CD14-positive monocyte (primary cell): ENCODE results near the gene MAMSTR. TPM values are rescaled to one million over a fixed set of nuclear protein-coding genes. Genes with fewer than 3 reads are reported as not detected.

ENCODE experiments used
- DNase-seq, 3 donors: peaks; one replicate each; pipeline ENCODE4 v3.0.0-alpha.2; 2011 to 2022
- H2AFZ ChIP-seq: 2 replicates; pipeline ENCODE4 v1.6.0; 2012; ENCODE audit warnings: mild to moderate bottlenecking, low read depth, low read length, inconsistent platforms; ENCODE audit not compliant: insufficient read depth, poor library complexity, severe bottlenecking
- H3K27ac ChIP-seq, 2 donors: 1 replicate in 1 of 2; 2 replicates in 1 of 2; pipeline ENCODE4 v1.5.1; 2012 to 2013; ENCODE audit warnings: low read length in 2 of 2, control low read depth in 1 of 2, inconsistent platforms in 1 of 2, low read depth in 1 of 2, mild to moderate bottlenecking in 1 of 2
- H3K27me3 ChIP-seq, 2 donors: one replicate each; pipeline versions ENCODE4 v1.6.0 to v1.6.1; 2011 to 2013; ENCODE audit warnings: low read length in 2 of 2; ENCODE audit not compliant: control insufficient read depth in 2 of 2, insufficient read depth in 2 of 2
- H3K36me3 ChIP-seq, 2 donors: replicated peaks in 1 of 2; 1 replicate in 1 of 2; 2 replicates in 1 of 2; pipeline versions ENCODE4 v1.5.1 to v1.6.1; 2012 to 2013; ENCODE audit warnings: low read length in 2 of 2, control low read depth in 1 of 2, inconsistent platforms in 1 of 2, mild to moderate bottlenecking in 1 of 2; ENCODE audit not compliant: insufficient read depth in 2 of 2, control insufficient read depth in 1 of 2
- H3K4me1 ChIP-seq, 2 donors: 1 replicate in 1 of 2; 2 replicates in 1 of 2; pipeline versions ENCODE4 v1.5.1 to v1.6.1; 2012 to 2013; ENCODE audit warnings: low read length in 2 of 2, control low read depth in 1 of 2, inconsistent platforms in 1 of 2, mild to moderate bottlenecking in 1 of 2, moderate library complexity in 1 of 2; ENCODE audit not compliant: insufficient read depth in 2 of 2, control insufficient read depth in 1 of 2
- H3K4me2 ChIP-seq: replicated peaks from 2 replicates; pipeline ENCODE3; 2012; ENCODE audit warnings: low read length, moderate library complexity, mild to moderate bottlenecking; ENCODE audit not compliant: poor library complexity, severe bottlenecking; ENCODE audit errors: extremely low read depth
- H3K4me3 ChIP-seq, 3 experiments: fragments of 200-600 bp in 1 of 3; sonication (generic) in 1 of 3; replicated peaks in 1 of 3; 1 replicate in 2 of 3; 2 replicates in 1 of 3; pipeline ENCODE4 v1.5.1; 2011 to 2013; ENCODE audit warnings: low read length in 3 of 3, mild to moderate bottlenecking in 3 of 3, control low read depth in 2 of 3, low read depth in 2 of 3, inconsistent platforms in 1 of 3, moderate library complexity in 1 of 3
- H3K79me2 ChIP-seq: 2 replicates; pipeline ENCODE4 v1.6.0; 2012; ENCODE audit warnings: mild to moderate bottlenecking, control low read depth, inconsistent platforms, low read length, moderate library complexity; ENCODE audit not compliant: insufficient read depth
- H3K9ac ChIP-seq: 2 replicates; pipeline ENCODE4 v1.6.0; 2017; ENCODE audit warnings: low read length, mild to moderate bottlenecking; ENCODE audit not compliant: insufficient read depth, poor library complexity, severe bottlenecking
- H3K9me3 ChIP-seq, 2 donors: replicated peaks in 1 of 2; 1 replicate in 1 of 2; 2 replicates in 1 of 2; pipeline versions ENCODE4 v1.5.1 to v1.6.1; 2012 to 2013; ENCODE audit warnings: low read length in 2 of 2, control low read depth in 1 of 2; ENCODE audit not compliant: control insufficient read depth in 1 of 2, insufficient read depth in 1 of 2
- H4K20me1 ChIP-seq: 2 replicates; pipeline ENCODE4 v1.6.0; 2012; ENCODE audit warnings: mild to moderate bottlenecking, low read length, control low read depth, moderate library complexity; ENCODE audit not compliant: insufficient read depth
- H3K27ac Mint-ChIP-seq, 7 donors: one replicate each; pipeline ENCODE4 v1.8.0; 2020; ENCODE audit warnings: mild to moderate bottlenecking in 7 of 7, mixed read lengths in 7 of 7, moderate library complexity in 6 of 7, inconsistent platforms in 2 of 7
- H3K27me3 Mint-ChIP-seq, 3 donors: one replicate each; pipeline ENCODE4 v1.8.0; 2021 to 2022; ENCODE audit warnings: low read depth in 3 of 3, mild to moderate bottlenecking in 3 of 3, mixed read lengths in 3 of 3, moderate library complexity in 3 of 3, inconsistent platforms in 1 of 3
- H3K36me3 Mint-ChIP-seq, 2 donors: one replicate each; pipeline ENCODE4 v1.8.0; 2020; ENCODE audit warnings: mixed read lengths in 2 of 2, inconsistent platforms in 1 of 2, mild to moderate bottlenecking in 1 of 2
- H3K4me1 Mint-ChIP-seq: one replicate; pipeline ENCODE4 v1.8.0; 2020; ENCODE audit warnings: mild to moderate bottlenecking, mixed read lengths
- H3K4me3 Mint-ChIP-seq, 2 donors: one replicate each; pipeline ENCODE4 v1.8.0; 2020; ENCODE audit warnings: mild to moderate bottlenecking in 2 of 2, mixed read lengths in 2 of 2, moderate library complexity in 1 of 2
- H3K9me3 Mint-ChIP-seq, 7 donors: one replicate each; pipeline ENCODE4 v1.8.0; 2020 to 2022; ENCODE audit warnings: mixed read lengths in 7 of 7, mild to moderate bottlenecking in 6 of 7, moderate library complexity in 6 of 7, inconsistent platforms in 2 of 7
- CTCF ChIP-seq: fragments of 200-600 bp; IDR thresholded peaks from one replicate; pipeline ENCODE4 v1.8.0; 2022; ENCODE audit warnings: antibody characterized with exemption, mild to moderate bottlenecking
- WGBS: methylation state at CpG from one replicate; pipeline ENCODE4 v1.1.5; 2013; ENCODE audit warnings: missing lambda C conversion rate; ENCODE audit not compliant: insufficient coverage; 5-methylcytosine and 5-hydroxymethylcytosine counted together
- intact Hi-C, 2 donors: fragments of 100-400 bp; cut with micrococcal nuclease; formaldehyde crosslinking; loops; one replicate each; pipeline versions ENCODE4 v1.15.0 to v1.15.1; 2023
- polyA plus RNA-seq, 3 donors: library from polyadenylated mRNA; depleted of rRNA in 1 of 3; unstranded in 2 of 3; stranded (reverse) in 1 of 3; fragments of 300-500 nt in 2 of 3; fragments of >200 nt in 1 of 3; fragmentation: Illumina TruSeq in 2 of 3; gene quantifications; 1 replicate in 2 of 3; 2 replicates in 1 of 3; pipeline ENCODE4 v1.2.3, GENCODE V29; 2012 to 2021

MAMSTR gene
- polyA plus RNA-seq, 3 donors = 0.07 TPM; not detected in 2

DNA sequence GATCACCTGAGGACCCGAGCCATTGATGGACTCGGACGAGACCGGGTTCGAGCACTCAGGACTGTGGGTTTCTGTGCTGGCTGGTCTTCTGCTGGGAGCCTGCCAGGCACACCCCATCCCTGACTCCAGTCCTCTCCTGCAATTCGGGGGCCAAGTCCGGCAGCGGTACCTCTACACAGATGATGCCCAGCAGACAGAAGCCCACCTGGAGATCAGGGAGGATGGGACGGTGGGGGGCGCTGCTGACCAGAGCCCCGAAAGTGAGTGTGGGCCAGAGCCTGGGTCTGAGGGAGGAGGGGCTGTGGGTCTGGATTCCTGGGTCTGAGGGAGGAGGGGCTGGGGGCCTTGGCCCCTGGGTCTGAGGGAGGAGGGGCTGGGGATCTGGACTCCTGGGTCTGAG, 36.7 kb upstream of the MAMSTR start:
- no peak overlapping the region for H3K4me2 ChIP-seq
- H2AFZ ChIP-seq = no peak overlapping the region
- no peaks in the 10 kb centered on the region for H4K20me1 ChIP-seq
- DNase-seq = no peak
- TF ChIP-seq CTCF = no peak
- Mint-ChIP-seq H3K9me3 (peaks cover 0 to 19% (median 8%) of the 10 kb centered on the region in 7 donors), H3K27me3 (peaks cover 44 to 58% (median 57%) of the 10 kb centered on the region in 3 donors), H3K36me3 (peaks cover 0 to 3% of the 10 kb centered on the region in 2 donors), H3K27ac (peak overlapping the region in 1 of 7 donors; percentile 38), H3K4me3 (no peak overlapping the region), H3K4me1 (peaks cover 27% of the 10 kb centered on the region)
- H3K4me3 ChIP-seq = no peak overlapping the region
- no peaks in the 10 kb centered on the region for H3K9me3 ChIP-seq
- peaks cover 16 to 28% of the 10 kb centered on the region in 2 donors for H3K4me1 ChIP-seq
- 96% methylated on average over 8 of the region's 11 CpGs for WGBS
- no peaks in the 10 kb centered on the region for H3K36me3 ChIP-seq
- H3K27ac ChIP-seq = no peak overlapping the region
- H3K27me3 ChIP-seq = peaks cover 14 to 38% of the 10 kb centered on the region in 2 donors
- no peaks in the 10 kb centered on the region for H3K79me2 ChIP-seq
- intact Hi-C loops = no loop called here
- no peak overlapping the region for H3K9ac ChIP-seq

GRCh38 chr19:48755787-48756186, 36.3 kb upstream of the MAMSTR start:
- Histone ChIP-seq H3K27ac (no peak overlapping the region), H3K4me1 (peaks cover 14 to 25% of the 10 kb centered on the region in 2 donors), H2AFZ (no peak overlapping the region), H3K9ac (no peak overlapping the region), H3K9me3 (no peaks in the 10 kb centered on the region), H4K20me1 (no peaks in the 10 kb centered on the region), H3K4me3 (no peak overlapping the region), H3K79me2 (no peaks in the 10 kb centered on the region), H3K4me2 (no peak overlapping the region), H3K27me3 (peaks cover 14 to 43% of the 10 kb centered on the region in 2 donors), H3K36me3 (no peaks in the 10 kb centered on the region)
- Mint-ChIP-seq H3K27ac (peak overlapping the region in 1 of 7 donors; percentile 38), H3K4me3 (no peak overlapping the region), H3K27me3 (peaks cover 44 to 58% (median 57%) of the 10 kb centered on the region in 3 donors), H3K4me1 (peaks cover 28% of the 10 kb centered on the region), H3K36me3 (peaks cover 0 to 3% of the 10 kb centered on the region in 2 donors), H3K9me3 (peaks cover 0 to 19% (median 8%) of the 10 kb centered on the region in 7 donors)
- no peak for DNase-seq
- TF ChIP-seq CTCF = no peak
- WGBS = 95% methylated on average over 4 of the region's 5 CpGs
- intact Hi-C loops = no loop called here
